ENCODE data around the gene TUG1.
A peak's percentile ranks its signal among the peaks of the same experiment; 100 is the strongest.

The TUG1 gene

GRCh38 chr22:30968924-30969531 lies at the start of gene TUG1:
Gene TUG1 (plus strand): TSS chr22:30969265.
- DNase-seq (ENCODE audit: low read depth): peak; percentile 97

GRCh38 chr22:30919973-30920372 lies 49.1 kb upstream of the TUG1 start:
- no peak for DNase-seq (ENCODE audit: low read depth)

GRCh38 chr22:30920407-30920806 lies 48.7 kb upstream of the TUG1 start:
- peak; percentile 23 for DNase-seq (ENCODE audit: low read depth)

GRCh38 chr22:30921108-30921507 lies 48.0 kb upstream of the TUG1 start:
- DNase-seq (ENCODE audit: low read depth): no peak

- peak; percentile 7 for DNase-seq (ENCODE audit: low read depth)
These were observed 46.9 kb upstream of the TUG1 start for GRCh38 chr22:30922151-30922611.

- no peak for DNase-seq (ENCODE audit: low read depth)
These were observed 45.7 kb upstream of the TUG1 start for GRCh38 chr22:30923168-30923900.

GRCh38 chr22:30925667-30926066 lies 43.4 kb upstream of the TUG1 start:
- no peak for DNase-seq (ENCODE audit: low read depth)

- no peak for DNase-seq (ENCODE audit: low read depth)
These were observed 42.4 kb upstream of the TUG1 start for GRCh38 chr22:30926706-30927105.

GRCh38 chr22:30927806-30928205 lies 41.3 kb upstream of the TUG1 start:
- DNase-seq (ENCODE audit: low read depth): no peak

GRCh38 chr22:30928401-30928800 lies 40.7 kb upstream of the TUG1 start:
- no peak for DNase-seq (ENCODE audit: low read depth)

- DNase-seq (ENCODE audit: low read depth): no peak
These were observed 38.8 kb upstream of the TUG1 start for GRCh38 chr22:30930228-30930627.

- DNase-seq (ENCODE audit: low read depth): no peak
These were observed 37.3 kb upstream of the TUG1 start for GRCh38 chr22:30931541-30932300.

- no peak for DNase-seq (ENCODE audit: low read depth)
These were observed 36.4 kb upstream of the TUG1 start for GRCh38 chr22:30932661-30933060.

GRCh38 chr22:30933457-30933856 lies 35.6 kb upstream of the TUG1 start:
- no peak for DNase-seq (ENCODE audit: low read depth)

GRCh38 chr22:30934053-30934452 lies 35.0 kb upstream of the TUG1 start:
- DNase-seq (ENCODE audit: low read depth): no peak

- DNase-seq (ENCODE audit: low read depth): no peak
These were observed 28.2 kb upstream of the TUG1 start for GRCh38 chr22:30940685-30941362.

GRCh38 chr22:30941363-30941740 lies 27.7 kb upstream of the TUG1 start:
- DNase-seq (ENCODE audit: low read depth): no peak

GRCh38 chr22:30943368-30943767 lies 25.7 kb upstream of the TUG1 start:
- DNase-seq (ENCODE audit: low read depth): no peak

GRCh38 chr22:30944986-30945385 lies 24.1 kb upstream of the TUG1 start:
- DNase-seq (ENCODE audit: low read depth): no peak

- DNase-seq (ENCODE audit: low read depth): no peak
These were observed 23.4 kb upstream of the TUG1 start for GRCh38 chr22:30945653-30946052.

GRCh38 chr22:30946354-30946753 lies 22.7 kb upstream of the TUG1 start:
- no peak for DNase-seq (ENCODE audit: low read depth)

GRCh38 chr22:30947173-30947815 lies 21.8 kb upstream of the TUG1 start:
- DNase-seq (ENCODE audit: low read depth): no peak

All from GM04504 (cell line).